ENCODE measurements around the gene PLXND1. TPM values are rescaled to one million over a fixed set of nuclear protein-coding genes. Genes with fewer than 3 reads are reported as not detected.

Gene PLXND1
- total RNA-seq, 1 experiment from 2014 or later = 26.3 TPM

DNA sequence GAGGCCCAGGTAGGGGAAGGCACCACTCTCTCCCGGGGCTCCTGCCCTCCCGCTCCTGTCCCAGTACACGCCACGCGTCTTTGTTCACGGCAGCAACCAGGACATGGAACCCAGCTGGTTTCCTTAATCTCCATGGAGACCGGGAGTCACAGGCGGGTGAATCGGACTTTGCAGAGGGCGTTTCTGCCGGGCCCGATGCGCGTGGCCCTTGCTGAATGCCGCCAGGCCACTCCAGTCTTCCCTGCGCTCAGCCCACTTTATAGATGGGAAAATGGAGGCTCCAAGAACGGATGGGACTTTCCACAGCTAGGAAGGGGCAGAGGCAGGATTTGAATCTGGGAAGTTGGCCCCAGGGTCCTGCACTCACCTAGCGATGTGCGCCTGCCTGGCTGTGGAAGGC, 7.4 kb downstream of the PLXND1 start:
- no TSS peak for BruUV-seq (replicated peaks)
- intact Hi-C loops (cut with micrococcal nuclease; ENCODE audit: unreplicated experiment) = no loop called here
- Mint-ChIP-seq H3K9me3 (ENCODE audit: unreplicated experiment) (no peaks in the 10 kb centered on the region), H3K27ac (ENCODE audit: unreplicated experiment) (no peak overlapping the region), H3K4me3 (ENCODE audit: unreplicated experiment) (no peak overlapping the region), H3K4me1 (ENCODE audit: low read depth, unreplicated experiment) (peaks cover 10% of the 10 kb centered on the region), H3K27me3 (ENCODE audit: insufficient read depth, unreplicated experiment) (no peaks in the 10 kb centered on the region), H3K36me3 (ENCODE audit: insufficient read depth, unreplicated experiment) (no peaks in the 10 kb centered on the region)
- H3K27me3 ChIP-seq (replicated peaks; ENCODE audit: control insufficient read depth, insufficient read depth, low read length) = no peaks in the 10 kb centered on the region
- H3K4me3 ChIP-seq (ENCODE audit: low read depth, low read length) = no peak overlapping the region
- peaks cover 9% of the 10 kb centered on the region for H3K4me1 ChIP-seq
- CTCF ChIA-PET = no interaction called here
- POLR2A ChIA-PET = no interaction called here
- H3K36me3 ChIP-seq (ENCODE audit: control insufficient read depth, insufficient read depth, low read length) = no peaks in the 10 kb centered on the region; the same call in 1 of the 2 replicates
- no peaks in the 10 kb centered on the region for H3K9me3 ChIP-seq
- DNase-seq = no peak
- TF ChIP-seq, protein P1, sequence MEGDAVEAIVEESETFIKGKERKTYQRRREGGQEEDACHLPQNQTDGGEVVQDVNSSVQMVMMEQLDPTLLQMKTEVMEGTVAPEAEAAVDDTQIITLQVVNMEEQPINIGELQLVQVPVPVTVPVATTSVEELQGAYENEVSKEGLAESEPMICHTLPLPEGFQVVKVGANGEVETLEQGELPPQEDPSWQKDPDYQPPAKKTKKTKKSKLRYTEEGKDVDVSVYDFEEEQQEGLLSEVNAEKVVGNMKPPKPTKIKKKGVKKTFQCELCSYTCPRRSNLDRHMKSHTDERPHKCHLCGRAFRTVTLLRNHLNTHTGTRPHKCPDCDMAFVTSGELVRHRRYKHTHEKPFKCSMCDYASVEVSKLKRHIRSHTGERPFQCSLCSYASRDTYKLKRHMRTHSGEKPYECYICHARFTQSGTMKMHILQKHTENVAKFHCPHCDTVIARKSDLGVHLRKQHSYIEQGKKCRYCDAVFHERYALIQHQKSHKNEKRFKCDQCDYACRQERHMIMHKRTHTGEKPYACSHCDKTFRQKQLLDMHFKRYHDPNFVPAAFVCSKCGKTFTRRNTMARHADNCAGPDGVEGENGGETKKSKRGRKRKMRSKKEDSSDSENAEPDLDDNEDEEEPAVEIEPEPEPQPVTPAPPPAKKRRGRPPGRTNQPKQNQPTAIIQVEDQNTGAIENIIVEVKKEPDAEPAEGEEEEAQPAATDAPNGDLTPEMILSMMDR (IDR thresholded peaks at IDR 0.05; ENCODE audit: insufficient read depth in 1 of 2, low read depth in 1 of 2, low read length in 1 of 2, severe bottlenecking in 1 of 2, unreplicated experiment in 1 of 2) = no peak

DNA sequence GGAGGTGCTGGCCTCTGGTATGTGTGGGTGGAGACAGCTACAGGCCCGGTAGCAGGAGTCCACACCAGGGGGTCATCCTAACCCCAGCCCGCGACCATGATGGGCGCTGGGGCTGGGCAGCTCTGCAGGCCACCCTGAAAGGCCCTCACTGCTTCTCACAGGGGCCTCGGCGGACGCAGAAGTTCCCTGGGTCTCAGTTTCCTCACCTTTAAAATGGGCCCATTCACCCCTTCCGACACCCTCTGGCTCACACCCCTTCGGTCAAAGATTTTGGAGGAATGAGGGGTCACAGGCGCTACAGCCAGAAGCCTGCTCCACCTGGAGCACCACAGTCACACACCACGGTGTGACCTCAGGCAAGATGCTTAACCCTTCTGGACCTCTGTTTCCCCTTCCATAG, 8.0 kb downstream of the PLXND1 start:
- Mint-ChIP-seq H3K27ac (ENCODE audit: unreplicated experiment) (no peak overlapping the region), H3K9me3 (ENCODE audit: unreplicated experiment) (no peaks in the 10 kb centered on the region), H3K4me1 (ENCODE audit: low read depth, unreplicated experiment) (peaks cover 5% of the 10 kb centered on the region), H3K4me3 (ENCODE audit: unreplicated experiment) (no peak overlapping the region), H3K36me3 (ENCODE audit: insufficient read depth, unreplicated experiment) (no peaks in the 10 kb centered on the region), H3K27me3 (ENCODE audit: insufficient read depth, unreplicated experiment) (no peaks in the 10 kb centered on the region)
- DNase-seq = no peak
- POLR2A ChIA-PET = no interaction called here
- Histone ChIP-seq H3K27me3 (replicated peaks; ENCODE audit: control insufficient read depth, insufficient read depth, low read length) (no peaks in the 10 kb centered on the region), H3K9me3 (no peaks in the 10 kb centered on the region), H3K4me3 (ENCODE audit: low read depth, low read length) (no peak overlapping the region), H3K36me3 (ENCODE audit: control insufficient read depth, insufficient read depth, low read length) (no peaks in the 10 kb centered on the region; the same call in 1 of the 2 replicates), H3K4me1 (peaks cover 7% of the 10 kb centered on the region; the same call in 1 of the 2 replicates)
- intact Hi-C loops (cut with micrococcal nuclease; ENCODE audit: unreplicated experiment) = no loop called here
- TF ChIP-seq, protein P1 (IDR thresholded peaks at IDR 0.05; ENCODE audit: insufficient read depth in 1 of 2, low read depth in 1 of 2, low read length in 1 of 2, severe bottlenecking in 1 of 2, unreplicated experiment in 1 of 2) = no peak
- CTCF ChIA-PET = no interaction called here
- no TSS peak for BruUV-seq (replicated peaks)

DNA sequence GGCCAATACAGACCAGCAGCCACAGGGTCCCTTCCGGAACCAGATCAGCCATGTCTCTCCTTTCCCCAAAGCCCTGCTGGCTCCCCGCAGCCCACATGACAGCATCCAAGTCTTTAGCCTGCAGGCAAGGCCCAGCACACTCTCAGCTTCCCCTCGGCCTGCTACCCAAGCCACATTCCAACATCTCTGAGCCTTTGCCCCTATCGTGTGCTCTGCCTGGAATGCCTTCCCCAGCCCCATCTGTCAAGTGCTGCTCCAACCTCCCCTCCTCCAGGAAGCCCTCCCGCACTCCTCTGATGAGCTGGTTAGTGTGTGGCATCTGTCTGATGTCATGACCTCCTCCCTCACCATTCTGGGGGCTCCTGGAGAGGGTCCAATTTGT, 8.5 kb downstream of the PLXND1 start:
- Mint-ChIP-seq H3K9me3 (ENCODE audit: unreplicated experiment) (no peaks in the 10 kb centered on the region), H3K27me3 (ENCODE audit: insufficient read depth, unreplicated experiment) (no peaks in the 10 kb centered on the region), H3K4me1 (ENCODE audit: low read depth, unreplicated experiment) (peaks cover 5% of the 10 kb centered on the region), H3K27ac (ENCODE audit: unreplicated experiment) (no peak overlapping the region), H3K36me3 (ENCODE audit: insufficient read depth, unreplicated experiment) (no peaks in the 10 kb centered on the region), H3K4me3 (ENCODE audit: unreplicated experiment) (no peak overlapping the region)
- peaks cover 7% of the 10 kb centered on the region; the same call in 1 of the 2 replicates for H3K4me1 ChIP-seq
- H3K9me3 ChIP-seq = no peaks in the 10 kb centered on the region
- no TSS peak for BruUV-seq (replicated peaks)
- ChIA-PET CTCF (interaction anchor here (2.2 kb wide), 1 partner anchor 108 kb away, joined by 8 read pairs; no protein-coding TSS in a partner anchor), POLR2A (no interaction called here)
- TF ChIP-seq, protein P1 (IDR thresholded peaks at IDR 0.05; ENCODE audit: insufficient read depth in 1 of 2, low read depth in 1 of 2, low read length in 1 of 2, severe bottlenecking in 1 of 2, unreplicated experiment in 1 of 2) = no peak
- no peaks in the 10 kb centered on the region for H3K27me3 ChIP-seq (replicated peaks; ENCODE audit: control insufficient read depth, insufficient read depth, low read length)
- H3K4me3 ChIP-seq (ENCODE audit: low read depth, low read length) = no peak overlapping the region
- intact Hi-C loops (cut with micrococcal nuclease; ENCODE audit: unreplicated experiment) = no loop called here
- DNase-seq = no peak
- H3K36me3 ChIP-seq (ENCODE audit: control insufficient read depth, insufficient read depth, low read length) = no peaks in the 10 kb centered on the region; the same call in 1 of the 2 replicates

Data from Caco-2 (cell line).